GM21619 (cell line): ENCODE measurements around the gene IFT81.
A peak's percentile ranks its signal among the peaks of the same experiment; 100 is the strongest.

Experiments used
- ATAC-seq: cut with Tn5 transposase; IDR thresholded peaks from one replicate; pipeline ENCODE4 v1.9.1; 2021; ENCODE audit not compliant: unreplicated experiment

IFT81 gene

DNA sequence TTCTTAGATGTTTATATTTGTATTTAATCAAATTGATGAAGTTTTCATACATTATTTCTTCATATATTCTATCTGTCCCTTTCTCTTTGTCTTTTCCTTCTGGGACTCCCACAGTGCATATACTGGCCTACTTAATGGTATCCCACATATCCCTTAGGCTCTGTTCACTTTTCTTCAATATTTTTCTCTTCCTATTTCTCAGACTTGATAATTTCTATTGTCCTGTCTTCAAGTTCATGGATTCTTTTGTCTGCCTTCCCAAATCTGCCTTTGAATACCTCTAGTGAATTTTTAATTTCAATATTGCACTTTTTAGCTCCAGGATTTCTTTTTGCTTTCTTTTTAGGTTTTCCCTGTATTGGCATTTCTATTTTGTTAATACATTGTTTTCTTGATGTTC lies 33.4 kb downstream of the IFT81 start:
- no peak for ATAC-seq

DNA sequence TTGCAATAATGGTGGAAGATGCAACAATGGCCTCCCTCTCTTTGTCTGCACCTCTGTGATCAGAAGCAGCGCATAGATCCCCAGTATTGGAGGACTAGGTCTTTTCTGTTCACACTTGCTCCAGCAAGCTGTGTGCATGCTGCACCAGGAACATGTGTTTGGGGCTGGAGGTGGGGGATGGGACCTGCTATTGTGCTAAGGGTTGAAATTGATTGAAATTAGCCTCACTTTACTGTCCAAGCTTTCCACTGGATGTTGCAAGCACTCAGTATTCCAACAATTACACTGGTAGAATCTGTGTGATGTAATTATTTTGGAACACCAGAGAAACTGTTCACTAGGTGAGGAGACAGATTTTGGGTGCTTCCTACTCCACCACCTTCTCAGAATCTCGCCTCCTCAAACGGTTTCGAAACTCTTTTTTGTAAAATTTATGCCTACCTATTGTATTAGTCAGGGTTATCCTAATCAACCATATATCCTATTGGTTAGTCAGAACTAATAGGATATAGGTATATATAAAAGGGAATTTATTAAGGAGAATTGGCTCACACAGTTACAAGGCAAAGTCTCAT lies 35.6 kb downstream of the IFT81 start:
- no peak for ATAC-seq

DNA sequence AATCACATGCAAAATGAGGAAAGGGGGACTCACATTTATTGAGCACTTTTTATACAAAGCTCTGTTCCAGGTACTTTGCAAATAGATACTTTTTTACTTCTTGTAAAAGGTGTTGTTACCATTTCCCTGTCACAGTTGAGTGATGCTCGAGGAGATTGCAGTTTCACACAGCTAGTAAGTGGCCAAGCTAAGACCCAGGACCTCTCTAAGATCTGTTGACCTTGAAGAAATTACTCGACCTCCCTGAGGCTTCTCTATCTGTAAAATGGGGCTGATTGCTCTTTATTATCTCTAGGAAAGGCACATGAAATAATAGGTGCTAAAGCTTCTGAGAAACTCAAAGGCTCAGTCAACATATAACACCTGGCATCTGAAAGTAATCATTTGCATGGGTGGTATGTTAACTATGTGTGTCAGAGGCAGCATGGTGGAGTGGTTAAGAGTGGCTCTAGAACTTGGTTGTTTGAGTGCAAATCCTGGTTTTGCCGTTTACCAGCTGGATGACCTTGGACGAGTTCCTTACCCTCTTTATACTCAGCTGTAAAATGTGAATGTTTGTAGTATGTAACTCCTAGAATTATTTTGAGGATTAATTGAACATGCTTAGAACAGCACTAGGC lies 41.5 kb downstream of the IFT81 start:
- ATAC-seq: peak; percentile 85

DNA sequence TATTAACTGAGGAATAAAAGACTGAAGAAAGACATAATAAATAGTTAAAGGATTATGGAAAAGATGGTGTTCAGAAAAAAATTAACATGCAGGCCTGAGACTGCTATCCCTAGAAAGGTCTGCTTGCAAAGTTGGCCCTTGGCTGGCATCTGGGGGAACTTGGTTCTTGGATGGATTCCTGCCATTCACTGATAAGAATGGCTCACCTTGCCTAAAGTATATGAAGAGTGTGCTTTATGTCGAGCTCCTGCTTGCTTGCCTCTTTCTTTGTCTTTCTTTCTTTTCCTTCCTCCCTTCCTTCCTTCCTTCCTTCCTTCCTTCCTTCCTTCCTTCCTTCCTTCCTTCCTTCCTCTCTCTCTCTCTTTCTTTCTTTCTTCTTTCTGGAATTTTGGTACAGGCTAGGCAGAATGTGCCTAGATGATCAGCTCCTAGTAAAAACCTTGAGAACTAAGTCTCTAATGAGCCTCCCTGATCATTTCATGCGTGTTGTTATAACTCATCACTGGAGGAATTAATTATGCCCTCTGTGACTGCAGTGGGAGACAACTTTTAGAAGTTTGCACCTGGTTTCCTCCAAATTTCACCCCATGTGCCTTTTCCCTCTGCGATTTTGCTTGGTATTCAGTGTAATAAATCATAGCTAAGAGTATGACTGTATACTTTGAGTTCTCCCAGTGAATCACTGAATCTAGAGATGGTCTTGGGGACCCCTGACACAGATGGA lies 44.7 kb downstream of the IFT81 start:
- no peak for ATAC-seq

DNA sequence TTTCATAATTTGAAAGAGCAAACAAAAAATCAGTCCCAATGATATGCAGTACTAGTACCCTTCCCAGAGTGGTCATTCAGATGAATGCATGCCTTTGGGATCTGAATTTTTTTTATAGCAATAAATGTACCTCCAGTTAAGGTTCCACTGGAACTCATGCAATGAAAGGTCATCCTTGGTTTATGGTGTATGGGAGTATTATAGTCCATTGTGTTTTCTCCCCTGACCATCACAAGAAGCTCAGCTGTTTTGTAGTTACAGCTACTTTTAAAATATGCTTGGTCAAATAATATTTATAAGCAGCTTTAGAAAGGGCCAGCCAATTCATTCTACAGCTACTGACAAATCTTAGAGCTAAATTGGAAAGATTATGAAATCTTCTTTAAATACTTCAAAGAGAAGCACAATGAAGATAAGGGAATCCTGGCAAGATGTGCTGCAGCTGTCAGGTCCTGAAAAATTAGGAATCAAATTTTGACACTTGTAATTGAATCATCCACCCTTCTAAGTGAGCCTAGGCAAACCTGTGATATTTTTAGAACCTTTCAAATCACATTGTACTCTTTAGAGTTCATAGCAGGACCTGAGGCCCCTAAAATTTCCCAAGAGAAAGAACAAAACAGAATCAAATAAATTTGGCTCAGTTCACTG lies 46.5 kb downstream of the IFT81 start:
- no peak for ATAC-seq

DNA sequence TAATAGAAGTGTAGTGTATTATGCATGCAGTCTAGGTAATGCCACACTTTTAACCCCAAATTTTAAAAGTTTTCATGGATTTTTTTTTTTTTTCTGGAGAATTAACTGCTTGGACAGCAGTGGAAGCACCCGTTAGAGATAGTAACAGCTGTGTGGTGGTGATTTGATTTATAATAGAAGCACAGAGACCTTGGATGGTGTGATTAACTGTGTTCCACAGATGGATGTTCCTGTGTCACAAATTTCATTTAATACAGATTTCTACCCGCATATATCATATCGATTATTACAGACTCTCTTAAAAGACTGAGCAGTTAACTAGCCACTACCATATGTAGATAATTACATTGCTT lies 47.0 kb downstream of the IFT81 start:
- ATAC-seq: no peak

DNA sequence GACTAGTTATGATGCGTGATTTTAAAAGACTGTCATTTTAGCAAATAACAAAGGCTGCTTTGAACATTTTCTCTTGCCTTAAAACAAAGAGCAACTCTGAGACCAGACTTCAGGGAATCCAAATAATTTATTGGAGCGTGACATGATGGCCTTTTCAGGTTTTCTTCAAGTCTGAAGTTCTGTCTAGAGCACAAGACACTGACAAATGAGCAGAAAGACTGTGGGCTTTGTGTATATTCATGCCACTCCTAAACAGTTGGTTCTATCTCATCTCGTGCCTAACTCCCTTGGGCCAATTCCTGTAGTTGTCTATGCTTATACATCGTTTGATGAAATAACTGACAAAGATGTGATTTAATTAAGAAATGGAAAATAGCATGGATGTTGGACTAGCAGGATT lies 47.5 kb downstream of the IFT81 start:
- no peak for ATAC-seq

DNA sequence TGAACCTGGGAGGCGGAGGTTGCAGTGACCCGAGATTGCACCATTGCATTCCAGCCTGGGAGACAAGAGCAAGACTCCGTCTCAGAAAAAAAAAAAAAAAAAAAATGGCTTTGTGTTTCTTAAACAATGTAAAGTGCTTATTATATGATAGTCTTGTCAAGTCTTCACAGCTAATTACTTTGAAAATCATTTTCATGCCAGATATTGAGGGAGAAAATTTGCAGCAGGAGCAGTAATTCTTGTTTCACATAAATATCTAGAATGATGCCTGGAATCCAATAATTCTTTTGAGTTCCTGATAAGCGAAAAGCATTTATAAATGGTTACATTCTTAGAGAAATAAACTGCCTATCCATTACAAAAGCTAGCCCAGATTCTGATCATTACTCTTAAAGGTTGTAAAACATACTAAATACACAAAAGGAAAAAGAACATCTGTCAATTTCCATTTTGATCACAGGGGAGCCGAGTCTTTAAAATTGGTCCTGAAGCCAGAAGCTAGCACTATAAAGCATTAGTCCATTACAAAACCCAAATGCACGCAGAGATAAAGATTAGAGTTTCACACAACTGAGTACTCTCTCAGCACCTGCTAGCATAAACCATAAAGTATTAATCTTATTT lies 50.3 kb downstream of the IFT81 start:
- ATAC-seq: no peak

DNA sequence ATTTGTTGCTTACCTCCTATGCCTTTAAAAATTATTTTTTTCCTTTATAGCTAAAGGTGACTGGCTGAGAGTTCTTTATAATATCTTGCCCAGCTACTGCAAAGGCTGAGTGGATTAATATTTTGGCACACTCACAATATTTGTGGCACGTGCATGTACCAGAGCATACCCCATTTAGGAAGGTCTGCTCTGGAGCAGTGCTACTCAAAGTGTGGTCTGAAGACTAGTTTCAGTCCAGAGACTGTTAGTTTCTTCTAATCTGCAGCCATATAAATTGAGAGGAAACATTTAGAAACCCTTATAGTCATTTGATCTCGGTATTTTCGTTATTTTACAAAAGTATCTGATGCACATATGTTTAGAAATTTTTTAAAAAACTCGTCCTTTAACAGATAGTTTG lies 51.0 kb downstream of the IFT81 start:
- no peak for ATAC-seq

DNA sequence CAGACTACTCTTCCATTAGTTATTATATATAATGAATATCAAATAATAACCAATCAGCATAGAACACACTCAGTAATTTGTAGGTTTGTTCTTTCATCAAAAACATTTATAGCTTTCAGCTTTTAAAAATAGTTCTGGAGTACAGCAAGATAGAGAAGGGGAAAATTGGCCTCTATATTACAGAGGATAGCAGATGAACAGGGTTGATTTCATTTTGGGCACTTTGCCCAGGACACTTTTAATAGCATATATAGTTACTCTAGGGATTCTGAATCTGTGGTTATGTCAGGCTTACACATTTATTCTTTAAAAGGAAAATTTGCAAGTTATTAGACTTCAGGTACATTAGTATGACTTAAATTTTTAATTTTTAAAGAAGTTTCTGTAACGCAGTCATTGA lies 52.6 kb downstream of the IFT81 start:
- ATAC-seq: no peak

DNA sequence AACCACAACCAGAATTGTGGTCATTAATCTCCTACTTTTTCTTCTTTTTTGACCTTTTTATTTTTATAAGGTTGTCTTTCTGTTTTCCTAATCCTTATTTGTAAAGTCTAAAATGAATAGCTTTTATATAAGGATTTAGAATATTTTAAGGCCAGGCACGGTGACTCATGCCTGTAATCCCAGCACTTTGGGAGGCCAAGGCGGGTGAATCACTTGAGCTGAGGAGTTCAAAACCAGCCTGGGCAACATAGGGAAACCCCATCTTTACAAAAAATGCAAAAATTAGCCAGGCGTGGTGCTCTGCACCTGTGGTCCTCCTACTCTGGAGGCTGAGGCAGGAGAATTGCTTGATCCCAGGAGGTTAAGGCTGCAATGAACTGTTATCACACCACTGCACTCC lies 55.1 kb downstream of the IFT81 start:
- ATAC-seq: no peak

DNA sequence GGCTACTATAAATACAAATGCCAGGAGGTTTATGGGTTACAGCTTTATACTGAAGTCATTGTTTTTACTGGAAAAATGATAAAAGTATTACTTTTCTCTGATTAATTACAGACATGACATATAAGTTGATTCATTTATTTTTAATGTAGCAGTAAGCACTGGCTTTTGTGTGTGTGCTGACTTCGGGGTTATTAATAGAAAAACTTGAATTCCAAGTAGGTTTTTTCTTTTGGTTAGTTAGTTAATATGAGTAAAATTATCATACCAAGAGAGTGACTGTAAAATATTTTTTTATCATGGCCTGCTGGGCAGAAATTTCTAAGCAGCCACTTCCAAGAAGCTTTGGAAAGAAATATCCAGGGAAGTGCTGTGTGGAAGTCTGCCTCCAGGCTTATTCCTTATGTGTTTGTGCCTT lies 56.4 kb downstream of the IFT81 start:
- ATAC-seq: no peak

DNA sequence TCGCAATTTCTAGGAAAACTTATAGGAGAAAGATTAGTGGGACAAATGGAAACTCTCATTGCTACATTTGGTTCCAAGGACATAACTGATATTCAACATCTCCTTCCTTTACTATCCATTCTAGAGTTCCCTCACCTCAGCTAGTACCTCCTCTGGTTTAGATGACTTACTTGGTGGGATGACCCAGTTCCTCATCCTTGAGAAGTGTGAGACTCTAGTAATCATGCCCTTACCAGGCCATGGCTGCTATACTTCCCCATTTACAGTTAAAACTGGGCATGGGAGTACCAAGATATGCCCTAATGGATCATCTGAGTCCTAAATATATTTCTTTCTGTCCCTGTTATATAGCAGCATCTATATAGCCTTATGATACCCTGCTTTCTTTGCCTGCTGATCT lies 58.1 kb downstream of the IFT81 start:
- no peak for ATAC-seq

DNA sequence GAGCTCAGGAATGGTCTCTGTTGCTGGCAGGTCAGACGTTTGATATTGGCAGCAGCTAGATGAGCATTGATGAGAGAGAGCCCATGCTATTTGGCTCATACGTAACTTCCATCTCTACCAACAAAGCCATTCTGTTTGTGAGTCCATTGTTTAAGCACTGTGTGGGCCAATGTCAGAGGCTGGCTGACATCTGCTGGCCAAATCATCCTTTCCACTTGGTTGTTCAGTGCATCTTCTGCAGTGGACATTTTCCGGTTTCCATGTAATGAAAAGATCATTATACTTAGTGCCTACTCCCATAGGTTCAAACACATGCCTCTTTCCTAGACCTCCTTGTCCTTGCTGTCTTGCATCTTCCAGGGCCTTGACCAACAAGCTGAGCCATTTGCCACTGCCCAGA lies 59.2 kb downstream of the IFT81 start:
- no peak for ATAC-seq

DNA sequence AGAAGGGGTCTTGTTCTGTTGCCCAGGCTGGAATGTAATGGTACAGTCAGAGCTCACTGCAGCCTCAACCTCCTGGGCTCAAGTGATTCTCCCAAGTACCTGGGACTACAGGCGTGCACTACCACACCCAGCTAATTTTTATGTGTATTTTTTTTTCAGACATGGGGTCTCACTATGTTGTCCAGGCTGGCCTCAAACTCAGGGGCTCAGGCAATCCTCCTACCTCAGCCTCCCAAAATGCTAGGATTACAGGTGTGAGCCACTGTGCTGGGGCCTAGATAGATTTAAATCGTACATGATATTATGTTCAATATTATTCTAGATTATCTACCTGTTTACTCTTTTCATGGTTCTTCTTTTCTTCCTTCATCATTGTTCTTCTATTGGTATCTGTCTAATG lies 61.5 kb downstream of the IFT81 start:
- no peak for ATAC-seq

DNA sequence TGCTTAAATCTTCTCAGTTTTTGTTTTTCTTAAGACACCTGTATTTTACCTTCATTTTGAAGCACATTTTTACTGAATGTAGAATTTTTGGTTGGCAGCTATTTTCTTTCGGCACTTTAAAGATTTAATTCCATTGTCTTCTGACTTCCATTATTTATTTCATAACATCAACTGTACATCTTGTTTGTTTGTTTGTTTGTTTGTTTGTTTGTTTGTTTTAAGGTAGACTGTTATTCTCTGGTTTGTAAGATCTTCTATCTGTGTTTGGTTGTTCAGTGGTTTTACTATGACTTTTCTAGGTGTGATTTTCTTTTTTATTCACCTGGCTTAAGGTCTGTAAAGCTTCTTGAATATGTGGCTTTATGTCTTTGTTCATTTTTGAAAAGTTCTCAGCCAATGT lies 61.9 kb downstream of the IFT81 start:
- no peak for ATAC-seq

DNA sequence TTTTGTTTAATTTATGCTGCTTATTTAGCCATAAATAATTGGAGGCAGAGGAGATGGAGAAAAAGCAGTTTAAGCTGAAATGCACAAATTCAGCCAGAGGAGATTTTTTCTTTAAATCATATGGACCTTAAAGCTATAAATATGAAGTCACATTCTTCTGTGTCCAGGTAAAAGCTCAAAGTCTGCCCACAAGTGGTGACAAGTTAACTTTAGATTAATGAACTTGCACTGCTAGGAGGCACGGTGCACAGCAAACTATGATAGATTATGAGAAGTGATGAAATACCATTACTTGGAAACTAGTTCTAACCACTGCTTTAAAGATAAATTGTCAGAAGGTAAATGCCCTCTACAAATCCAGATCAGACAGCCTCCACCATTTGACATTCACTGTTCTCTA lies 69.0 kb downstream of the IFT81 start:
- no peak for ATAC-seq

DNA sequence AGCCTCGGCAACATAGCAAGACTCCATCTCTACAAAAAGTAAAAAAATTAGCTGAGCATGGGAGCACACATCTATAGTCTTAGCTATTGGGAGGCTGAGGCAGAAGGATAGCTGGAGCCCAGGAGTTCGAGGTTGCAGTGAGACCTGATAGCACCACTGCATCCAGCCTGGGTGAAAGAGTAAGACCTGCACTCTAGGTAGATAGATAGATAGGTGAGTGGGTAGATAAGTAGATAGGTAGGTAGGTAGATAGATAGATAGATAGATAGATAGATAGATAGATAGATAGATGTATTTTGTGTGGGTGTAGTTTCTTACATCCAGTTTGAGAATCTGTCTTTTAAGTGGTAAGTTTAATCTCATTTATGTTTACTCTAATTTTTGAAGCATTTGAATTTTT lies 72.8 kb downstream of the IFT81 start:
- ATAC-seq: no peak

DNA sequence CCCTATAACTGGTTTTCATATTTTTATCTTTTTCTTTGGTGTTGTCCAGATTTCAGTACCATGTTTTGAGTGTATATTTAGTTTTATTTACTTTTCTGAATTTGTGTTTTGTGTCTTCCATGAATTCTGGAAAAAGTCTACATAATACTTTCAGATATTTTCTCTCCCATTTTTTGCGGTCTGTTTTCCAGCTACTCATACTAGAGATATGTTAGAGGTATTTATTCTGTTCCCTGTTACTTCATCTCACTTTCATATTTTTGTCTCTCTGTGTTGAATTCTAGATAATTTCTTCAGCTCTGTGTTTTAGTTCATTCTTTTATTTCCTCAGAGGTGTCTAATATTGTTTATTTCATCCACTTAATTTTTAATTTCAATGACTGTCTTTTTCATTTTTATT lies 74.2 kb downstream of the IFT81 start:
- no peak for ATAC-seq

DNA sequence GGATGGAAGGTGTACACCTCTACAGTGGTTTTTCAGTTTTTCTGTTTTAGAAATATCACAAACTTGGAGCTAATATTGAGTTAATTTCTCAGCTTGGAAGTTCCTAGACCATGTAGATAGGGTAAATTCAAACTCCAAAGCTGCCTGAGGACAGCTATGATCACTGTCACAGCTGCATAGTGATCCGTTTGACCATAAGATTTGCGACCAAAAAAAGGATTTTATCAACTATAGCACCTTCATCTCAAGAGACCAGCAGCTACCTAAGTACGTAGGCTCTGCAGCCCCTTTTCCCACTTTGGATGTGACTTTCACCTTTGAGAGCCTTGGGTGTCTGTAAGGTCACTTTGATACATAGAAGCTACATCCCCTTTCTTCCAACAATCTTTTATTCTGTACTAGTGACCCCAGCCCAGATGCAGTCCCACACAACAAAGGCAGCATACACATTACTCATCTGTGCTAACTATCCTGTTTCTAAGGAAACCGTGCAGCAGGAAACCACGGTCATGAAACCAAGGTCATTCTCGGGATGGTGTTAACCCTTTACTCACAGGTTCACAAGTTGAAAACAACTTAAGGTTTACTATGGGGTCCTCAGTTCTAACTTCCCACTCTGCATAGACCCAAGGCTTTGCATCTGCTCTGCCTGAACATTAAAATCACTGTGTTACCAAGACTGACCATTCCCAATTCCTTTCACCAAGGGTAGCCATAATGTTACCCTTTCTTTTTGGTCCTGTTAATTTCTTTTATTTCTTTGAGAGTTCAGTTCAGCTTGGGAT lies 75.4 kb downstream of the IFT81 start:
- ATAC-seq: no peak

DNA sequence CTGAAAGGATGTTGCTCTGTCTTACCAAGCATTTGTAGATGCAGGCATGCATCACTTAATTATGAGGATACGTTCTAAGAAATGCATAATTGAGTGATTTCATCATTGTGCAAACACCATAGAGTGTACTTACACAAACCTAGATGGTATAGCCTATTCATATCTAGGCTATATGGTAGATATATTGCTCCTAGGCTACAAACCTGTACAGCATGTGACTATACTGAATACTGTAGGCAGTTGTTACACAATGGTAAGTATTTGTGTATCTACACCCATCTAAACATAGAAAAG lies 75.9 kb downstream of the IFT81 start:
- ATAC-seq: no peak
